ENCODE results near the gene RALGPS2.
"Not testable (repeated sequence)": the region's sequence is repeated elsewhere in the genome, so short reads cannot be mapped to it uniquely, and the experiment has no call there.

Gene RALGPS2

DNA sequence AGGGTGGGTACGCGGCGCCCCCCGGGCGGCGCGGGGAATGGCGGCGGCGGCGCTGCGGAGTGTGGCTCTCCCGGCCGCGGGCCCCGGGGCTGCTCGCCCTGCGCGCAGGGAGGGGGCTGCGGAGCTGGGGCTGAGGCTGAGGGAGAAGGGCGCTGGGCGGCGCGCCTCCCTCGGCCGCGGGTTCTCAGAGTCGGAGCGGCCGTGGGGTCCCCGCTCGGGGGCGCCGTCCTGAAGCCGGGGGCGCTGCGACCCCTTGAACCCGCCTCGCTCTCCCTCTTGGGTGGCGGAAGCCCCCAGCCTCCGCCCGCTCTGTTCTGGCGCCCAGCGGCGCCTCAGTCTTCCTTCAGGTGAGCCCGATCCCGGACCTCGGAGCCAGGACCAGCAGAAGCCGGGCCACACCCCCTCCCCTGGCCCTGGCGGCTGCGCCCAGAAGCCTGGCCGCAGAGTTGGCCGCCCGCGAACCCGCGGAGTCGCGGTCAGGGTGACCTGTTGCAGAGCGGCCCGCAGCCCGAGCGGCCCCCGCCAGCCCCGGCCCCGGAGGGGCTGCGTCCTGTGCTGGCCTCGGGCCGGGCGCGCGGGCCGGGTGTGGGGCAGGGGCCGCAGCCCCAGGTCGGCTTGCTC lies 532 bp downstream of the RALGPS2 start:
- DNase-seq, result peak; percentile 84

DNA sequence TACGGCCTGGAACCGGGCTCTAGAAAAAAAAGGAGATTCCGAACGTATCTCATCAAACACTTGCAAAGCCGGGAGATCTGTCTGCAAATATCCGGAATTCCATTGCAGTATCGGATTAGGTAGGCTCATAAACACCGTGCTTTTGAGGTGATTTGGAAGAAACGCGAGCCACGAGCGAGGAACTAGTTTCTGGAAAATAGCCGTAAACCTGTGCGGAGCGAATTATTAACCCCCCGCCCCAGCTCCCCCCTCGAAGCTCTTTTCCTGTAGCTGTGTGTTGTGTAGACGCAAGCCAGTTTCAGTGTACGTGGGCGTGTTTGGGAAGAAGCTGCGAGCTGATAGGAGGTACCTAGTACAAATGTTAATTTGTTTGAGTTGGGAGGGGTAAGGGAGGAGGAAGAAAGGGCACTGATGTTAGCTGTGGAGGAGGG lies 1.1 kb downstream of the RALGPS2 start:
- DNase-seq, result peak; percentile 96

DNA sequence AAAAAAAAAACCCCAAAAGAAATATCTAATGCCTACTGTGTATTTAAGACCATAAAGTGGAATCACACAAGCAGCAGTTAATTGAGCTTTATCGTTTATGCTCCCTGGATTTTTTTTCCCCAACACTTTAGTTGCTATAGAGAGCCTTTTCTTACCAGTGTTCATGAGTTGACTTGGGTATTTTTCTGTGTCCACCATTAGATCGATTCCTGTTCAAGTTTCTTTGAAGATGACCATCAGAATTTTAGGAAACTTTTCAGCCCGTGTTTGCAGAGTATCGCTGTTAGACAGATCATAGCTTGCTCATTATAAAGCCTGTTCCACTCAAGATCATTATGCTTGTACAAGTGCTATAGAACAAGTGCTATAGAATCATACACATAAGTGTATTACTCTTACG lies 1.5 kb downstream of the RALGPS2 start:
- DNase-seq, result peak; percentile 56

GRCh38 chr1:178727014-178727895 lies 2.2 kb downstream of the RALGPS2 start:
- peak; percentile 37 for DNase-seq

DNA sequence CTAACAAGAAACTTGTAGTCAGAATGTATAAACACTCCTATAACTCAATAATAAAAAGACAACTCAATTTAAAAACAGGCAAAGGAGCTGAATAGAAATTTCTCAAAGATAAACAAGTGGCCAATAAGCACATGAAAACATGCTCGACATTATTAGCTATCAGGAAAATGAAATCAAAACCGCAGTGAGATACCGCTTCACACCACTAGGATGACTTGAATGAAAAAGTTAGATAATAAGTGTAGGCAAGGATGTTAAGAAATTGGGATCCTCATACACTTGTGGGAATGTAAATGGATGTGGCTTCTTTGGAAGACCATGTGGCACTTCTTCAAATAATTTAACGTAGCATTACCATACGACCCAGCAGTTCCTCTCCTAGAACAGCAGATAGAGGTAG lies 8.9 kb downstream of the RALGPS2 start:
- peak; percentile 11 for DNase-seq

DNA sequence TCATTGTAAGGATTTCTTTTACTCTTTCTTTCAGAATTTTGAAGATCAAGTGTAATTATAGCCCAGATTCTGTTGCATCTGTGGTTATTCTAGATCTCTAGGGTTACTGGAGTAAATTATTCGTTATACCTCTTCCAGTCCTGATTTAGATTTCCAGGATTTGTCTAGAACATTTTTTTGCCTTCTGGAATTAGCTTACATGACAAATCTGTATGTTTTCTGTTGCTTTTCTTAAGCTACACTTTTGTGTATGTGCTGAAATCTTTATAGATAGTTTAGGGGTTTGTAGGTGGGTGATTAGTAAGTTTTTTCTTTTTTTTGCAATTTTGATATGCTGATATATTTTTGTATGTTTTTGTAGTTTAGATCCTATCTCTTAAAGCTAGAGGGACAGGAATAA lies 13.7 kb downstream of the RALGPS2 start:
- no peak for DNase-seq

DNA sequence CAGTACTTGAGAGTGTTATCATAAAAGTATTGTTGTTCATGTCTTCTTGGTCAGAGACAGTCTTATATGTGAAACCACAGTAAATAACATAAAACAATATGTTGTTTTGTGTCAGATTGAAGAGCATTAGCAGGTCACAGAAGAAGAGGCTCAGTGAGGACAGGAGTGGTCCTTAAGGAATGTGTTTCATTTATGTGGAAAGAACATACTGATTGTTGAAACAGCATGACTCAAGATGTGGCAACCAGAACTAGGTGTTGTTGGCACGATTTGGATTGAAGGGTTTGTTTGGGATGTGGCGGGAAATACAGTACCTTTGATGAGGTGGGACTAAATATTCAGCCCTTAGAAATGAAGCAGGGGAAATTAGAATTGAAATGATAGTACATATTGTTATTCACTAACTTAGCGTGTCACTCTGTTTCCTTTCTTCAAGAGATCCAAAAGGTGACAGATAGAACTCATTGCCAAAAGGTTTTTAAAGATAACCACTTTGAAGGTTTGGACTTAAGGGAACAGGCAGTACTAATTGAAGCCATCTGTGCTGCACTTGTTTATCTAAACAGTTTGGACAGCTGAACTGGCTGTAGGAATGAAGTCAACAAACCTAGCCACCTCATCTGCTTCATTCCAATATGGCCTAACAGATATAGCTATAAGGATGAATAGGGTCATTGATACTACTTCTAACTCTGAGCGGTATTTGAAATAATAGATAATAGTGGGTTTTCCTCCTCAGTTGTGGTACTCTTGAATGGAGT lies 14.4 kb downstream of the RALGPS2 start:
- DNase-seq, result no peak

GRCh38 chr1:178740491-178740890 lies 15.4 kb downstream of the RALGPS2 start:
- no peak for DNase-seq

- no peak for DNase-seq
Measured at GRCh38 chr1:178740924-178741323, 15.9 kb downstream of the RALGPS2 start.

- DNase-seq, result no peak
Measured at GRCh38 chr1:178743801-178744200, 18.8 kb downstream of the RALGPS2 start.

DNA sequence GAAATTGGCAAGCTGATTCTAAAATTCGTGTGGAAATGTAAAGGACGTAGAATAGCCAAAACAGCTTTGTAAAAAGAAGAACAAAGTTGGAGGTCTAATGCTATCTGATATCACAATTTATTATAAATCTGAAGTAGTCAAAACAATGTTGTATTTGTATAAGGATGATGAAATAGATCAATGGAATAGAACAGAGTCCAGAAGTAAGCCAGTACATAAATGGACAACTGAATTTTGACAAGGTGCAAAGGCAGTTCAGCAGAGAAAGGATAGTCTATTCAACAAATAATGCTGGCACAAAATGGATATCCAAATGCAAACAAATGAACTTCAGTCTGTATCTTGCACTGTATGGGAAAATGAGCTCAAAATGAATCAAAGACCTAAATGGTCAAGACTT lies 20.2 kb downstream of the RALGPS2 start:
- DNase-seq, result no peak

- no peak for DNase-seq
Measured at GRCh38 chr1:178746345-178746744, 21.3 kb downstream of the RALGPS2 start.

- not testable (repeated sequence) for DNase-seq
Measured at GRCh38 chr1:178747361-178747760, 22.3 kb downstream of the RALGPS2 start.

- no peak for DNase-seq
Measured at GRCh38 chr1:178749581-178750166, 24.6 kb downstream of the RALGPS2 start.

DNA sequence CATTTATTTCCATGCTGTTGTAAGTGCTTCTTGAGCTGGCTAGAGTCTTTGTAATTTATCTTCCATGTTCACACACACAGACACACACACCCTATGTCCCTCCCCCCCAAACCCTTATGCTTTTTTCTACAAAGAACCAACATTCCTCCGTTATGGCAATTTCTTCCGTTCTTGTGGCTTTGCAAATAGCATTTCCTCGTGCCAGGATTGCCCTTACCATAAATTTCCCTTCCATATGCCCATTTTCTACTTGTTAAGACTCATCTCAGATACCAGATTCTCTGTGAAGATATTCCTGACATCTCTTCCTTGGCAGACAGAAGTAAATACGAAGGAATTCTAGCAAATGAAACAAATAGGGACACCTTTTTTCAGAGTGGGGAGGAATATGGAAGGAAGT lies 26.0 kb downstream of the RALGPS2 start:
- DNase-seq, result no peak

- DNase-seq, result peak; percentile 19
Measured at GRCh38 chr1:178752891-178753290, 27.8 kb downstream of the RALGPS2 start.

DNA sequence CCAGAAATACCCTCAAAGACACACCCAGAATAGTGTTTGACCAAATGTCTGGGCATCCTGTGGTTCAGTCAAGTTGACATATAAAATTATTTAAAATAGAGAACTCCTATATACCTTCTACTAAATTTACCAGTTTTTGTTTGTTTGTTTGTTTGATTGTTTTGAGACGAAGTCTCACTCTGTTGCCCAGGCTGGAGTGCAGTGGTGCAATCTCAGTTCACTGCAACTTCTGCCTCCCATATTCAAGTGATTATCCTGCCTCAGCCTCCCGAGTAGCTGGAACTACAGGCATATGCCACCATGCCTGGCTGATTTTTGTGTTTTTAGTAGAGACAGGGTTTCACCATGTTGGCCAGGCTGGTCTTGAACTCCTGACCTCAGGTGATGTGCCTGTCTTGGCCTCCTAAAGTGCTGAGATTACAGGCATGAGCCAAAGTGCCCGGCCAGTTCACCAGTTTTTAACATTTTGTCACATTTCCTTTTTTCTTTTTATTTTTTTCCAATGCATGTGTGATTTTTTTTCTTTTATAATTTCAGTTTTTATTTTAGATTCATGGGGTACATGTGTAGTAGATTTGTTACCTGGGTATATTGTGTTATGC lies 29.7 kb downstream of the RALGPS2 start:
- not testable (repeated sequence) for DNase-seq

GRCh38 chr1:178768423-178768822 lies 43.4 kb downstream of the RALGPS2 start:
- peak; percentile 72 for DNase-seq

DNA sequence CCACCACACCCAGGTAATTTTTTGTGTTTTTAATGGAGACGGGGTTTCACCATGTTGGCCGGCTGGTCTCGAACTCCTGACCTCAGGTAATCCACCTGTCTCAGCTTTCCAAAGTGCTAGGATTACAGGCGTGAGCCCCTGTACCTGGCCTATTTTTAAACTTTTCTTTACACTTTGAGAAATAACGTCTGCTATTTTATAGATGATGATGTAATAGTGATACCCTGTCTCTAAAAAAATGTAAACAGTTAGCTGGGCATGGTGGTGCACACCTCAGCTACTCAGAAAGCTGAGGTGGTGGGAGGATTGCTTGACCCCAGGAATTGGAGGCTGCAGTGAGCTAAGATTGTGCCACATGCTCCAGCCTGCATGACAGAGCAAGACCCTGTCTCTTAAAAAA lies 47.9 kb downstream of the RALGPS2 start:
- no peak for DNase-seq

GRCh38 chr1:178774263-178774662 lies 49.2 kb downstream of the RALGPS2 start:
- peak; percentile 64 for DNase-seq

- no peak for DNase-seq
Measured at GRCh38 chr1:178776553-178776952, 51.5 kb downstream of the RALGPS2 start.

DNA sequence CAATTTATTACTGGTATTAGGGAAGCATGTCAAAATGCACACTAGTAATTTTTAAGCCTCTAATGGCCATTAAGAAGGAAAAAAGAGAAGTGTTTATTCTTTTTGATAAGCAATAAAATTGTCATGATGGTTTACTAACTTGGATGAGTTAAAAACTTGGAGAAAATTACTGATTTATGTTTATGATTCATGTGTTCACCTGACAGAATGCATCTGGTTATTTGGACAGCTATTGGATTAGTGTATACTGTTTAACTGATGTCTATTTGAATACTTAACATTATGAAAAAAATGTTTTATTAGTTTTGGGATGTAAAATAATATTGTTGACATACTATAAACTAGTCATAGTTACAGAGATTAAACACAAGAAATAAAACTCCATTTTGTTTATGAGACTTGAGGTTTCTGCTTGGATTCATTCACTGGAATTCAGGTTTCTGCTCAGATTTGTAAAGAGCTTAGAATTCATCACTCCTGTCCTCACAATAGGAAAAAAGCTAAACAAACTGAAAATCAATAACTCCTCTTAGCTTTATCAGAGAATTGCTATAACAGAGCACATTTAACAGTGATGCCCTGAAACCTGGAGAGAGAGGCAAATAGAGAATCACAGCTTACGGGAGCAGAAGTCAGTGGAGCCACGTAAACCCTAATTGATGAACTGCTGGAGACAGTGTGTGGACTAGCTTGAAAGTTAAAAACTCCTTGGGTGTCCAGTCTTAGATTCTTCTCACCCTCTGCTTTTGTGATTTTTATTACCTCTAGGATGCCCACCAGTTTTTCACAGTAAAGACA lies 56.7 kb downstream of the RALGPS2 start:
- DNase-seq, result no peak
